ENCODE data around the gene CPEB1. TPM values are rescaled to one million over a fixed set of nuclear protein-coding genes. Genes with fewer than 3 reads are reported as not detected.
A peak's percentile ranks its signal among the peaks of the same experiment; 100 is the strongest.
"Not testable (repeated sequence)": the region's sequence is repeated elsewhere in the genome, so short reads cannot be mapped to it uniquely, and the experiment has no call there.

Gene CPEB1
- total RNA-seq, 1 donor from 2014 or later = 0.52 TPM

DNA sequence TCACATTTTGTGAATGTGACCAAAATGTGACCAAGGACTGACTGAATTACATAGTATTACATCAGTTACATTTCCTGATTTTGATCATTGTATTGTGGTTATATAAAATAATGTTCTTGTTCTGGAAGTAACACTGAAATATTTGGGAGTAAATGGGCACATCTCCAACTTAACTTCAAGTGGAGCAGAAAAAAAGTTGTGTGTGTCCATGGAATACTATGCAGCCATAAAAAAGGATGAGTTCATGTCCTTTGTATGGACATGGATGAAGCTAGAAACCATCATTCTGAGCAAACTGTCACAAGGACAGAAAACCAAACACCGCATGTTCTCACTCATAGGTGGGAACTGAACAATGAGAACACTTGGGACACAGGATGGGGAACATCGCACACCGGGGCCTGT is 112.7 kb downstream of the CPEB1 start:
- not testable (repeated sequence) for H3K27me3 ChIP-seq (ENCODE audit: control insufficient read depth in 3 of 3, insufficient read depth in 3 of 3, low read length in 3 of 3); H3K9ac ChIP-seq (ENCODE audit: low read depth in 1 of 3, low read length in 3 of 3); H3K4me3 ChIP-seq (ENCODE audit: low read length in 3 of 3); H3K27ac ChIP-seq (ENCODE audit: low read depth, low read length); H3K9me3 ChIP-seq (ENCODE audit: control insufficient read depth in 3 of 3, low read length in 3 of 3)
- H3K4me1 ChIP-seq (ENCODE audit: control insufficient read depth in 3 of 3, insufficient read depth in 3 of 3, low read length in 3 of 3) = peaks cover 6 to 23% (median 9%) of the 10 kb centered on the region in 3 donors
- H3K36me3 ChIP-seq (ENCODE audit: control insufficient read depth in 3 of 3, insufficient read depth in 3 of 3, low read length in 3 of 3) = peaks cover 31 to 40% (median 39%) of the 10 kb centered on the region in 3 donors

DNA sequence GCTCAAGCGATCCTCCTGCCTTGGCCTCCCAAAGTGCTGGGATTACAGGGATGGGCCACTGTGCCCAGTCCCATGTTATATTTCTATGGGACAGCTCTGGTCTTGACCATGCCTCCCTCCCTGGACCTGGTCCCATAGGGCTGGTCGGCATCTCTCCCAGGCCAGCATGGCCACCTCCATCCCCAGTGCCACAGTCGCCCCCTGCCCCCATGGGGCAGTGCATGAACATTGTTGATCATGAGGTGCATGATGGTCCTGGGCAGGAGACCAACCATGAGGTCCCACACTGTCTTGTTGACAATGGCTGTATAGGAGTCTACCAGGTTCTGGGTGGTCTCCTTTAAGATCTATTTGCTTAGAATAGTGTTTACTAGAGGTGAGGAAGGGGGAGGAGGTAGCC is 113.4 kb downstream of the CPEB1 start:
- H3K4me1 ChIP-seq (ENCODE audit: control insufficient read depth in 3 of 3, insufficient read depth in 3 of 3, low read length in 3 of 3) = peaks cover 3 to 17% (median 6%) of the 10 kb centered on the region in 3 donors
- peaks cover 31 to 39% (median 39%) of the 10 kb centered on the region in 3 donors for H3K36me3 ChIP-seq (ENCODE audit: control insufficient read depth in 3 of 3, insufficient read depth in 3 of 3, low read length in 3 of 3)
- H3K9ac ChIP-seq (ENCODE audit: low read depth in 1 of 3, low read length in 3 of 3) = no peak overlapping the region
- no peak overlapping the region for H3K27ac ChIP-seq (ENCODE audit: low read depth, low read length)
- H3K27me3 ChIP-seq (ENCODE audit: control insufficient read depth in 3 of 3, insufficient read depth in 3 of 3, low read length in 3 of 3) = no peaks in the 10 kb centered on the region
- no peaks in the 10 kb centered on the region for H3K9me3 ChIP-seq (ENCODE audit: control insufficient read depth in 3 of 3, low read length in 3 of 3)
- H3K4me3 ChIP-seq (ENCODE audit: low read length in 3 of 3) = no peak overlapping the region

DNA sequence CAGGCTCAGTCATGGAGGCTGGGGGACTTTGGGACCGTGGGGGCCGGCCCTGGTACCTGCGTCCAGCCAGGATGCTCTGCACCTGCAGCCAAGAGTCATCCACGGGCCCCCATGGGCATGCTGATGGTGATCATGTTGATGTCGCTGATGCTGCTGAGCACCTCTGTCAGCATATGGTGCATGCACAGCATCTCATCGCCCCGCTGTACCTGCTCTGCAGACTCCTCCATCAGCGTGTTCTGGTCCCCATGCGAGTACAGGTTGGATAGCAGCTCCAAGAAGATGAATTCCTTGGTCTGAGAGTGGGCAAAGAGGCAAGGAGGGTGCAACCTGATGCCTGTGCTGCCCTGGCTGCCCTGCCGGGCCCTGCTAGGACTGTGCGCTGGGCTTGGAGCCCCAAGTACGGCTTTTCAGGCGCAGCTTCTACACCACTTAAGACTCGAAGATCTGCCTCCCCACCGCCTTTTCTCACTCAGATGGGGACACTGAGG is 114.1 kb downstream of the CPEB1 start:
- Histone ChIP-seq H3K27ac (ENCODE audit: low read depth, low read length) (no peak overlapping the region), H3K9ac (ENCODE audit: low read depth in 1 of 3, low read length in 3 of 3) (no peak overlapping the region), H3K4me1 (ENCODE audit: control insufficient read depth in 3 of 3, insufficient read depth in 3 of 3, low read length in 3 of 3) (peaks cover 3 to 10% (median 6%) of the 10 kb centered on the region in 3 donors), H3K27me3 (ENCODE audit: control insufficient read depth in 3 of 3, insufficient read depth in 3 of 3, low read length in 3 of 3) (no peaks in the 10 kb centered on the region), H3K36me3 (ENCODE audit: control insufficient read depth in 3 of 3, insufficient read depth in 3 of 3, low read length in 3 of 3) (peaks cover 26 to 32% (median 32%) of the 10 kb centered on the region in 3 donors), H3K9me3 (ENCODE audit: control insufficient read depth in 3 of 3, low read length in 3 of 3) (no peaks in the 10 kb centered on the region), H3K4me3 (ENCODE audit: low read length in 3 of 3) (no peak overlapping the region)

DNA sequence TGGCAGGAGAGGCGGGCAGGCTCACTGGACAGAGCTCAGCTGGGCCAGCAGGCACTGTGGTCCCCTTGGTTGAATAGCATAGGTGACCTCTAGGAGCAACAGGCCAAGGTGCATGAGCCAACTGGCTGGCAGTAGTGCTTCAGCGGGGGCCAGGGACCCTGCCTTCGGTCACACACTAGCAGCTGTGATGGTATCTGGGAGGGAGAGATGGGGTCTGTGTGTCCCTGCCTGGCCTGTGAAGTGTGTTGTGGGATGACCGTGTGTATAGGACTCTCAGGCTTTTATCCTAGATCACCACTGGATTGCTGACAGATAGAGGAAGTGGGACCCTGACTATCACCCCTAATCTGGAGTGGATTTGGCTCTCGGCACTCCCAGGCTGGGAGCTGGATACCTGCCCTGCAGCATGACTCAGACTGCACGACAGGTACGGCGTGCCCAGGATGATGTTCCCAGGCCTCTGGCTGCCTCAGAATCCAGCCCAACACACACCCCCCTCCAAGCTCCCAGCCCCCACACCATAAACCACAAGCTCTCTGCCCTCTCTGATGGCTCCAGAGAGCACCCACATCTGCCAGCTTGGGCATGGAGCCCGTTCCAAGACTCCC is 114.7 kb downstream of the CPEB1 start:
- Histone ChIP-seq H3K9ac (ENCODE audit: low read depth in 1 of 3, low read length in 3 of 3) (no peak overlapping the region), H3K4me1 (ENCODE audit: control insufficient read depth in 3 of 3, insufficient read depth in 3 of 3, low read length in 3 of 3) (peaks cover 3 to 10% (median 6%) of the 10 kb centered on the region in 3 donors), H3K27me3 (ENCODE audit: control insufficient read depth in 3 of 3, insufficient read depth in 3 of 3, low read length in 3 of 3) (no peaks in the 10 kb centered on the region), H3K4me3 (ENCODE audit: low read length in 3 of 3) (no peak overlapping the region), H3K9me3 (ENCODE audit: control insufficient read depth in 3 of 3, low read length in 3 of 3) (no peaks in the 10 kb centered on the region), H3K36me3 (ENCODE audit: control insufficient read depth in 3 of 3, insufficient read depth in 3 of 3, low read length in 3 of 3) (peaks cover 20 to 27% (median 26%) of the 10 kb centered on the region in 3 donors), H3K27ac (ENCODE audit: low read depth, low read length) (no peak overlapping the region)

DNA sequence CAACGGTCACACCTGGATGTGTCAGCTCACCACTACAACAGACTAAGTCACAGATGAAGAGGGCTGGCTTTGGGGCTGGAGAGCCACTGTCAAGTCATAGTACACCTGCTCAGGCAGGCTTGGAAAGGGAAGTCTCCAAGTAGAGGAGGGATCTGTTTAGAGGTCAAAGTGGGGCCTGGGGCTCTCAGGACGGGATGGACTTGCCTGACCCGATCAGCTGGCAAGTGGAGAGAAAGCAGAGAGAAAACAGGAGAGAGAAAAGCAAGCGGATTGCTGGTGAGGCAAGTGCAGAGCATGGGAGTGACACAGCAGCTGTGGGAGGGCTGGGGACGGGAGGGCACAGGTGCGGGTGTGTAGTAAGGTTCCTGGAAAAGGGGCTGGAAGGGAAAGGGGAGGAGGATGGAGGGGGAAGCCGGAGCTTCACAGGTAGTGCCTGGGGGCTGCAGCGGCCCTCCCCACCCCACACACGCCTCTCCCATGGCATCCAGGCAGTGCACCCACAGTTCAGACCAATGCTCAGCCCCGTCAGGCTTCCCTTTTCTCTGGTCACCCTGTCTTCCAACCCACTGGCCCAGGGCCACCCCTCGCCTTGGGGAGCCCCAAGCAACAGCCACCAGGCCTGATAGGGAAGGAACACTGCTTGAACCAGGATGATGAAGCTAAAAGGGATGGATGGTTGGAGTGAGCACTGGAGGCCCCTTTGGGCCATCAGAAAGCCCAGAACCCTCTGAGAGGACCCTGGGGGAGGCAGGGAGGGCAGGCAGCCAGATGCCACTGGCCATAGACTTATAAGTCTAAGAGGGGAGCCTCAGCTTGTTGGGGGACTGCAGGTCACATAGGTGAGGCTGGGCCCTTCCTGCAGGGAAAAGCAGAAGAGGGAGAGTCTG is 115.4 kb downstream of the CPEB1 start:
- Histone ChIP-seq H3K4me3 (ENCODE audit: low read length in 3 of 3) (no peak overlapping the region), H3K27me3 (ENCODE audit: control insufficient read depth in 3 of 3, insufficient read depth in 3 of 3, low read length in 3 of 3) (no peaks in the 10 kb centered on the region), H3K9me3 (ENCODE audit: control insufficient read depth in 3 of 3, low read length in 3 of 3) (no peaks in the 10 kb centered on the region), H3K36me3 (ENCODE audit: control insufficient read depth in 3 of 3, insufficient read depth in 3 of 3, low read length in 3 of 3) (peaks cover 14 to 19% (median 19%) of the 10 kb centered on the region in 3 donors), H3K4me1 (ENCODE audit: control insufficient read depth in 3 of 3, insufficient read depth in 3 of 3, low read length in 3 of 3) (peaks cover 3 to 7% (median 6%) of the 10 kb centered on the region in 3 donors), H3K27ac (ENCODE audit: low read depth, low read length) (no peak overlapping the region), H3K9ac (ENCODE audit: low read depth in 1 of 3, low read length in 3 of 3) (no peak overlapping the region)

DNA sequence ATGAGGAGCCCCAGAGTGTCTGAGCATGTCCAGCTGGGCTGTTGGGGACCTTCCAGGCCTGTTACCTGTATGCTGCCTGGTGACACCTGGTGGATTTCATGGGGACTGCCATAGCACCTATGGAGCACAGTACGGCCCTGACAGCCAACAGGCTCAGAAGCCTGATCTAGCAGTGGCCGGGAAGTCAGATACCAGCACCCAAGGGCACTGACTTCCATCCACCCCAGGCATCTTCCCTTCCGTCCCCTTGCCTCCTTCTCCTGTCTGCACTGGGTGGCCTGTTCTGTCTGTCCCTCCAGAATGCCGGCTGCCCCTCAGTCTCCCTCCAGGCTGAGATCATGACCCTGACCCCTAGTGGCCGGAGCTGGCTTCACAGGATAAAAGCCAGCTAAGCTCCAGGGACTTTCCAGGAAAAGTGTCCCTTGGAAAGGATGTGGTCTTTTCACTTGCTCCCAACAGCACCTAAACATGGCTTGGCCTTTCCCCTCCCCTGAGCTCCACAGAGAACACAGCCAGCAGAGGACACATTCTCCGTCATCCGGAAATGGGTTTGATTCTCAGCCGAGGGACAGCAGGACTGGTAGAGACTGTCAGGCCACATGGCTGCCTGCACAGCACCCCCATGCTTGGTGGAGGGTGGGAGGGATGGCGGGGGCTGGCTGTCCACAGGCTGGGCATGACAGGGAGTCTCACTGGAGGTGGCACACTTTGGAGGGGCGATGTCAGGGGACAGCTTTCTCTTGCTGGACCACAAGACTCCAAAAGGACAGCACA is 116.4 kb downstream of the CPEB1 start:
- Histone ChIP-seq H3K4me3 (ENCODE audit: low read length in 3 of 3) (peak overlapping the region; percentile 55 to 76 (median 55)), H3K36me3 (ENCODE audit: control insufficient read depth in 3 of 3, insufficient read depth in 3 of 3, low read length in 3 of 3) (peaks cover 6 to 10% (median 9%) of the 10 kb centered on the region in 3 donors), H3K9me3 (ENCODE audit: control insufficient read depth in 3 of 3, low read length in 3 of 3) (no peaks in the 10 kb centered on the region), H3K27ac (ENCODE audit: low read depth, low read length) (no peak overlapping the region), H3K4me1 (ENCODE audit: control insufficient read depth in 3 of 3, insufficient read depth in 3 of 3, low read length in 3 of 3) (peaks cover 3 to 7% (median 6%) of the 10 kb centered on the region in 3 donors), H3K27me3 (ENCODE audit: control insufficient read depth in 3 of 3, insufficient read depth in 3 of 3, low read length in 3 of 3) (no peaks in the 10 kb centered on the region), H3K9ac (ENCODE audit: low read depth in 1 of 3, low read length in 3 of 3) (peak overlapping the region in 1 of 3 donors; percentile 68)

DNA sequence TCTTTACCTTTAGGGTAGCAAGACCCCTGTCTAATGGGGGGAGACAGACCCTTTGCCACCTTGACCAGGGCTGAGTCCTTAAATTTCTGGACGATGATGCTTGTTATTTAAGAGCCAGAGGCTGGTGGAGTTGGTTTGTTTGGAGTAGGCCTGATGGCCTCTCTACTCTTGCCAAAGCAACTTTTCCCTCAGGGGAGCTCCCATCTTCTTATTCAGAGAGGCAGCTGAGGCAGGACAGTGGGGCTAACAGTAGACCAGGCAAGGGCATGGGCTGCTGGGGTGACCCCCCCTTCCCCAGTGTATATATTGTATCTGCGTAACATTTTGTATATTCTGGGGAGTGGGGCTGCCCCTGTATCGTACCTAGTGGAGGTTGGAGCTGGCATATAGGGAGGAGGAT is 117.2 kb downstream of the CPEB1 start:
- peaks cover 5 to 7% (median 7%) of the 10 kb centered on the region in 3 donors for H3K36me3 ChIP-seq (ENCODE audit: control insufficient read depth in 3 of 3, insufficient read depth in 3 of 3, low read length in 3 of 3)
- H3K9ac ChIP-seq (ENCODE audit: low read depth in 1 of 3, low read length in 3 of 3) = no peak overlapping the region

DNA sequence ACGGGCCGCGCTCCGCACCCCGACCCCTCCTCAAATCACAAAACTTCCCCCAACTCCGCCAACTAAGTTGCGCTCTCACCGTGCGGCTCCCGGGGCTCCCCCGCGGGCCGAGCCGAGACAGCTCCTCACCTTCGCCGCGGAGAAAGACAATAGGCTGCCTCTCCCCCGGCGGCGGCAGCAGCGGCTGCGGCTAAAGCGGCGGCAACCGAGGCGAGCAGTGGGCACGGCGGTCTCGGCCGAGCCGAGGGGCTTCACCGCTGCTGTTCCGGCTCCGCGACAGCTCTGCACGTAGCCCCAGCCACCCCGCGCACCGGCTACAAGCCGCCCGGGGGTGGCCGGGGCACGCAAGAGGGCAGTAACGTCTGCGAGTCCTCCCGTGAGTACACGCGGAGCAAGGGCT is 133.6 kb downstream of the CPEB1 start:
- not testable (repeated sequence) for H3K4me1 ChIP-seq (ENCODE audit: control insufficient read depth in 3 of 3, insufficient read depth in 3 of 3, low read length in 3 of 3); H3K9ac ChIP-seq (ENCODE audit: low read depth in 1 of 3, low read length in 3 of 3); H3K36me3 ChIP-seq (ENCODE audit: control insufficient read depth in 3 of 3, insufficient read depth in 3 of 3, low read length in 3 of 3); H3K27ac ChIP-seq (ENCODE audit: low read depth, low read length); H3K27me3 ChIP-seq (ENCODE audit: control insufficient read depth in 3 of 3, insufficient read depth in 3 of 3, low read length in 3 of 3); H3K9me3 ChIP-seq (ENCODE audit: control insufficient read depth in 3 of 3, low read length in 3 of 3); H3K4me3 ChIP-seq (ENCODE audit: low read length in 3 of 3)

More for the DNA sequence above, 117.2 kb downstream of the CPEB1 start:
- Histone ChIP-seq H3K27me3 (ENCODE audit: control insufficient read depth in 3 of 3, insufficient read depth in 3 of 3, low read length in 3 of 3) (no peaks in the 10 kb centered on the region), H3K4me3 (ENCODE audit: low read length in 3 of 3) (no peak overlapping the region), H3K9me3 (ENCODE audit: control insufficient read depth in 3 of 3, low read length in 3 of 3) (no peaks in the 10 kb centered on the region), H3K27ac (ENCODE audit: low read depth, low read length) (no peak overlapping the region), H3K4me1 (ENCODE audit: control insufficient read depth in 3 of 3, insufficient read depth in 3 of 3, low read length in 3 of 3) (peaks cover 3 to 7% (median 6%) of the 10 kb centered on the region in 3 donors)

DNA sequence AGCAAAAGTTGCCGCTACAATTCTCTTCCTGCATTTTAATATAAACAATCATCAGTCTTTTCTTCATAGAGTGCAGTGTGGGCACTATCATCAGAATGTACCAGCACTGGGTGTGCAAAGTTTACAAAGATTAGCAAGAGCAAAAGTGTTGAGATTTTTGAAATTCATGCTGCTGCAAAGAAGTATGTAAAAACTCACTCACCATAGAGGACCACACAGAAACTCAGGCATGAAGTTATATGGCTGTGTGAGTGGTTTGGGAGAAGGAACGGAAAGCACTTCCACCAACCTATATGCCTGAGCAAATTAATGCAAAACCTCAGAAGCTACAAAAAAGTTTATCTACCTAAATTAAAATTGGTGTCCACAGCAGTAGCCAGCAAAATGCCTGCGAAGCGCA is 139.5 kb downstream of the CPEB1 start:
- not testable (repeated sequence) for H3K4me1 ChIP-seq (ENCODE audit: control insufficient read depth in 3 of 3, insufficient read depth in 3 of 3, low read length in 3 of 3); H3K9me3 ChIP-seq (ENCODE audit: control insufficient read depth in 3 of 3, low read length in 3 of 3); H3K27me3 ChIP-seq (ENCODE audit: control insufficient read depth in 3 of 3, insufficient read depth in 3 of 3, low read length in 3 of 3); H3K9ac ChIP-seq (ENCODE audit: low read depth in 1 of 3, low read length in 3 of 3); H3K4me3 ChIP-seq (ENCODE audit: low read length in 3 of 3); H3K36me3 ChIP-seq (ENCODE audit: control insufficient read depth in 3 of 3, insufficient read depth in 3 of 3, low read length in 3 of 3); H3K27ac ChIP-seq (ENCODE audit: low read depth, low read length)

Measured in skeletal muscle tissue (tissue), 4 donors.